Measurements from ENCODE around the gene GHDC. TPM values are rescaled to one million over a fixed set of nuclear protein-coding genes. Genes with fewer than 3 reads are reported as not detected.

The GHDC gene
- total RNA-seq, 1 experiment from 2014 or later = 8.5 TPM

- Histone ChIP-seq H3K4me1 (ENCODE audit: insufficient read depth, low read length) (no peaks in the 10 kb centered on the region), H3K27me3 (ENCODE audit: insufficient read depth, low read length) (no peaks in the 10 kb centered on the region), H2AFZ (ENCODE audit: low read length) (no peak overlapping the region), H2BK20ac (ENCODE audit: low read depth, low read length, poor library complexity, severe bottlenecking) (no peak overlapping the region), H3T11ph (ENCODE audit: low read length) (no peak overlapping the region), H3K4ac (ENCODE audit: low read depth, low read length) (no peak overlapping the region), H2AK5ac (ENCODE audit: insufficient read length, low read length) (no peak overlapping the region), H2BK120ac (ENCODE audit: low read depth, low read length, poor library complexity, severe bottlenecking) (no peak overlapping the region), H2BK15ac (ENCODE audit: low read depth, low read length) (no peak overlapping the region), H3K79me1 (ENCODE audit: insufficient read depth, low read depth, low read length, poor library complexity, severe bottlenecking) (no peaks in the 10 kb centered on the region), H3K23me2 (ENCODE audit: insufficient read length, low read depth, low read length, poor library complexity, severe bottlenecking) (no peaks in the 10 kb centered on the region), H3K56ac (ENCODE audit: insufficient read length, low read depth, low read length) (no peak overlapping the region), H3K18ac (ENCODE audit: insufficient read length, low read depth, low read length) (no peak overlapping the region), H4K8ac (replicated peaks; ENCODE audit: insufficient read length, low read depth, low read length) (no peak overlapping the region), H3K4me2 (ENCODE audit: insufficient read depth, insufficient read length, low read length) (no peak overlapping the region), H3K27ac (ENCODE audit: insufficient read length, low read depth, low read length) (no peak overlapping the region), H2BK5ac (ENCODE audit: insufficient read length, low read length) (no peak overlapping the region), H3K9ac (ENCODE audit: extremely low read depth, insufficient read length, low read length) (no peak overlapping the region), H3K14ac (ENCODE audit: insufficient read depth, low read length) (no peak overlapping the region), H4K20me1 (ENCODE audit: control insufficient read depth, insufficient read depth, insufficient read length) (no peaks in the 10 kb centered on the region), H3K79me2 (ENCODE audit: insufficient read depth, low read length) (no peaks in the 10 kb centered on the region), H4K5ac (ENCODE audit: insufficient read length, low read depth, low read length) (no peak overlapping the region), H3K9me3 (ENCODE audit: control insufficient read depth, low read depth, low read length) (no peaks in the 10 kb centered on the region), H4K91ac (ENCODE audit: insufficient read length, low read depth, low read length) (no peak overlapping the region), H2BK12ac (ENCODE audit: insufficient read length, low read depth, low read length) (no peak overlapping the region), H3K23ac (ENCODE audit: insufficient read length, low read depth, low read length) (no peak overlapping the region)
- WGBS (ENCODE audit: extremely low coverage, insufficient read length, low lambda C conversion rate) = no CpG with 5 or more reads among the region's 11 CpGs
- DNase-seq = no peak
- H3K4me3 Mint-ChIP-seq = no peak overlapping the region
- TF ChIP-seq CTCF (conservative IDR thresholded peaks at IDR 0.05) = no peak
- peak overlapping the region in 2 of 3 experiments; percentile 7 to 13; a peak in 3 of 7 replicates for H3K27ac Mint-ChIP-seq
- H3K27me3 Mint-ChIP-seq (ENCODE audit: low read depth) = no peaks in the 10 kb centered on the region
- H3K9me3 Mint-ChIP-seq = no peaks in the 10 kb centered on the region
- H3K36me3 Mint-ChIP-seq (ENCODE audit: insufficient read depth in 1 of 3, low read depth in 3 of 3) = peaks cover 14 to 20% (median 15%) of the 10 kb centered on the region in 3 experiments; a peak in 6 of 7 replicates
- H3K4me1 Mint-ChIP-seq = no peaks in the 10 kb centered on the region
Observed at GRCh38 chr17:42227849-42228700, 33.8 kb upstream of the GHDC start.
